ENCODE results near the gene NPIPB8. TPM values are rescaled to one million over a fixed set of nuclear protein-coding genes. Genes with fewer than 3 reads are reported as not detected.
"Not testable (repeated sequence)": the region's sequence is repeated elsewhere in the genome, so short reads cannot be mapped to it uniquely, and the experiment has no call there.

NPIPB8 gene
- total and polyA plus RNA-seq, 7 donors: 0.12 to 1.8 (median 0.41) TPM; not detected in 3

DNA sequence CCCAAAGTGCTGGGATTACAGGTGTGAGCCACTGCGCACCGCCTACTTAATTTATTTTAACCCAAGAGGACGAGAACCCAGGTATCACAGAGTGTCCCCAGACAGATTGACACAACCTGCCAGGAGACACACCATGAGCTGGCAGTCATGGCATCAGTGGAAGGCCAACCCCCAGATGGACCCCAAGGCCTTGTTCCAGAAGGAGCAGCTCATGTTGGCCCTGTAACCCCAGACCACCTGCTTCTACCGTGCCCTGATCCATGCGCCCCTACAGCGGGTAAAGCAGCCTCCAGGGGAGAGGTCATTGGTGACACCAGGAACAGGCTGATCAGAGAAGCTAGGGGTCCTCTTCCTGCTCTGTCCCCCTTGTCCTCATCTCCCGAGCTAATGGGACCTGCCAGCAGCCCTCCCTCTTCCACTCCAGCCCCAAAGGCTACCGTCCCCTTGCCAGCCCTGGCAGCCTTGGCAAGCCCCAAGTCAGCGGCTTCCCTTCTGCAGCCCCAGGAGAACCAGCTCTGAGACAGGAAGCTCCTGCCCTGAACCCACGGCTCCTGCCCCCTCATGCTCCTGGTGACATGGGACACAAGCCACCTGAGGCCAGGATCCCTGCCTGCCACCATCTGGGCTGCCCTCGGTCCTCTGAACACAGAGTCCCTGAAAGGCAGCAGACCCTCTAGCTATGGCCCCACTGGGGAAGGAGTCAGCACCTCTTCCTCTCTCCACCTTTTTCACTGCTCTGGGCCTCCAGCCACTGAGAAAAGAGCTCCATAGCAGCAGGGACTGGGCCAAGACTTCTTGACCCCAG is 34.3 kb upstream of the NPIPB8 start:
- no peak for TF ChIP-seq POLR2AphosphoS5 (IDR thresholded peaks at IDR 0.05)
- TF ChIP-seq, protein P1, sequence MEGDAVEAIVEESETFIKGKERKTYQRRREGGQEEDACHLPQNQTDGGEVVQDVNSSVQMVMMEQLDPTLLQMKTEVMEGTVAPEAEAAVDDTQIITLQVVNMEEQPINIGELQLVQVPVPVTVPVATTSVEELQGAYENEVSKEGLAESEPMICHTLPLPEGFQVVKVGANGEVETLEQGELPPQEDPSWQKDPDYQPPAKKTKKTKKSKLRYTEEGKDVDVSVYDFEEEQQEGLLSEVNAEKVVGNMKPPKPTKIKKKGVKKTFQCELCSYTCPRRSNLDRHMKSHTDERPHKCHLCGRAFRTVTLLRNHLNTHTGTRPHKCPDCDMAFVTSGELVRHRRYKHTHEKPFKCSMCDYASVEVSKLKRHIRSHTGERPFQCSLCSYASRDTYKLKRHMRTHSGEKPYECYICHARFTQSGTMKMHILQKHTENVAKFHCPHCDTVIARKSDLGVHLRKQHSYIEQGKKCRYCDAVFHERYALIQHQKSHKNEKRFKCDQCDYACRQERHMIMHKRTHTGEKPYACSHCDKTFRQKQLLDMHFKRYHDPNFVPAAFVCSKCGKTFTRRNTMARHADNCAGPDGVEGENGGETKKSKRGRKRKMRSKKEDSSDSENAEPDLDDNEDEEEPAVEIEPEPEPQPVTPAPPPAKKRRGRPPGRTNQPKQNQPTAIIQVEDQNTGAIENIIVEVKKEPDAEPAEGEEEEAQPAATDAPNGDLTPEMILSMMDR (IDR thresholded peaks at IDR 0.05): no peak
- no peak for TF ChIP-seq POLR2A (IDR thresholded peaks at IDR 0.05)
- TF ChIP-seq EP300 (IDR thresholded peaks at IDR 0.05): no peak
- H3K4me3 ChIP-seq: no peak overlapping the region
- no peaks in the 10 kb centered on the region for H3K27me3 ChIP-seq
- H3K36me3 ChIP-seq: no peaks in the 10 kb centered on the region
- H3K27ac ChIP-seq: no peak overlapping the region
- no peaks in the 10 kb centered on the region for H3K4me1 ChIP-seq
- H3K9me3 ChIP-seq: no peaks in the 10 kb centered on the region
- DNase-seq: peak; percentile 67
- 84 to 87% methylated on average over 11 of the region's 11 CpGs for WGBS, 2 donors
- intact Hi-C loops (cut with DNase I): no loop called here

DNA sequence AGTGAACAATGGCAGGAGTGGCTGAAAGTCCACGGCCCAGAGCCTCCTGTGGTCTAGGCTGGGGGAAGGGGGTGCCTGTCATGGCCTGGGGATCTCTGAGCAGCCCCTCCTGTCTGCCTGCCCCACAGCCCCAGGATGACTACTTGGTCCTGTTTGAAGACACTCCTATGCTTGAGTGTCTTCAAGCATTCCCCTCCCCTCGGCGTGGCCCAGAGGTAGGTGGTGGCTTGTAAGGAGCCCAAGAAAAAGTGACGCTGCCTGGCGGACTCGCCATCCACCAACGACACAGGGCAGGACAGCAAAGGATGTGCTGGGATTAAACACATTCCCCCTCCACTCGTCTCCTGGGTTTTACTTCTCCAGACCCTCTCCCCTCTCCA is 33.7 kb upstream of the NPIPB8 start:
- TF ChIP-seq POLR2A (IDR thresholded peaks at IDR 0.05) (no peak), EP300 (IDR thresholded peaks at IDR 0.05) (no peak), POLR2AphosphoS5 (IDR thresholded peaks at IDR 0.05) (no peak)
- TF ChIP-seq, protein P1 (IDR thresholded peaks at IDR 0.05): no peak
- Histone ChIP-seq H3K4me1 (no peaks in the 10 kb centered on the region), H3K9me3 (no peaks in the 10 kb centered on the region), H3K4me3 (no peak overlapping the region), H3K27me3 (no peaks in the 10 kb centered on the region), H3K36me3 (no peaks in the 10 kb centered on the region), H3K27ac (no peak overlapping the region)
- peak; percentile 66 for DNase-seq
- intact Hi-C loops (cut with DNase I): no loop called here
- WGBS, 2 donors: 77 to 83% methylated on average over 8 of the region's 8 CpGs

DNA sequence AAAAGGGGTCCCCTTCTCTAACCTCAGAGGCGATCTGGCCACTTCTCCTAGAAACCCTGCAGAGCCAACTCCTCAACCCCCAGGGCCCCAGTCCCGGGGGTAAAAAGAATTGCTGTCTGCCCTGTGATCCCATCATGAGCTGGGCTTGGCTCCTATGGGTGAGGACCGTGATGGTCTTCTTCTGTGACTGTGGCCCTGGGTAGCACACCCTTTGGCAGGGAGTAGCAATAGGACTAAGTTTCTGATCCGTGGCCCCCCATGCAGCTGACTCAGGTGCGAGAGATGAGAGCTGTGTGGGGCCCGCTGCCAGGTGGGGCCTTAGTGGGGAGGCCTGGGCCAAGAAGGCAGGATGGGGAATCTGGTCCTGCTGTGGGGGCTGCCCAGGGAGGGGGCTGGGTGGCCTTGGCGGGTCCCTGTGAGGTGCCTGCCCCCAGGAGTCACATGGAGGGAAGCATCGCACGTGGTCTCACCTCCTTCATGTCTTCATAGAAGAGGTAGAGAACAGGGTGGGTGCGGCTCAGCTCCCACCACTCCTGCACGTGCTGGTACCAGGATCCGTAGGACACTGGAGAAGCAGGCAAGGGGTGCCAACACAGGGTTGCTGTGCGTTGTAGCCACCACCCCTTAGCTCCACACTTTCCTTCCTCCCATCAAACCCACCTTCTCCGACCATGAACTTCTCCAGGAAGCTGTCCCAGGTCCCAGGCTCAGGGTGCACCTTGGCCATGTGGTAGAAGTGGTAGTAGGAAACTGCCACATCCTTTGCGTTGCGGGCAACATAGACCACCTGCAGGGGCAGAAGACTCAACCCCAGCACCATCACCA is 31.4 kb upstream of the NPIPB8 start:
- H3K4me3 ChIP-seq: no peak overlapping the region
- intact Hi-C loops (cut with DNase I): no loop called here
- H3K27ac ChIP-seq: no peak overlapping the region
- DNase-seq: peak; percentile 65
- WGBS, 2 donors: 89 to 94% methylated on average over 16 of the region's 16 CpGs
- H3K4me1 ChIP-seq: peaks cover 0 to 9% (median 0%) of the 10 kb centered on the region in 4 donors
- H3K27me3 ChIP-seq: no peaks in the 10 kb centered on the region
- TF ChIP-seq POLR2AphosphoS5 (IDR thresholded peaks at IDR 0.05): no peak
- TF ChIP-seq POLR2A (IDR thresholded peaks at IDR 0.05): no peak
- TF ChIP-seq, protein P1 (IDR thresholded peaks at IDR 0.05): no peak
- no peak for TF ChIP-seq EP300 (IDR thresholded peaks at IDR 0.05)
- H3K9me3 ChIP-seq: no peaks in the 10 kb centered on the region
- H3K36me3 ChIP-seq: no peaks in the 10 kb centered on the region

DNA sequence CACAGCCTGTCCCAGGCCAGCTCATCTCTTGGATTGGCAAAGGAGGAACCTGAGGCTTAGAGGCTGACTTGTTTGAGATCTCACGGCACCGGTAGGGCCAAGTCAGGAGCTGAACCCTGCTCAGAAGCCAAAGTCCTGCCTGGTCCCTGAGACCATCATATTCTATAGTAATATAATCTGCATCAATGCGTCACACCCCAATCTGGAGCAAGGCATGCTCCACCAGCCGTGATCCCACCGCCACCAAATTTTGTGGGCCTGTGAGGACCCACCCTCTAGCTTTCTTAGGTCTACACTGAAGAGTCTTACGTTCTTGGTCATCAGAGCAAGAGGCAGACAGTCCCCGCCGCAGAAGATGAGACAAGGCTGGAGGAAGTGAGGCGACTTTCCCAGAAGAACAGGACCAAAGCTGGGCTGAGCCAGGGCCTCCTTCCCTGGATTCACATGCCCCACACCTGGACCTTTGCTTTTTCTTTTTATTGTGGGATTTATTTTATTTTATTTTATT is 30.7 kb upstream of the NPIPB8 start:
- Histone ChIP-seq H3K4me3 (no peak overlapping the region), H3K4me1 (peaks cover 0 to 9% (median 0%) of the 10 kb centered on the region in 4 donors), H3K27ac (no peak overlapping the region), H3K9me3 (no peaks in the 10 kb centered on the region), H3K36me3 (no peaks in the 10 kb centered on the region), H3K27me3 (no peaks in the 10 kb centered on the region)
- TF ChIP-seq EP300 (IDR thresholded peaks at IDR 0.05) (no peak), POLR2A (IDR thresholded peaks at IDR 0.05) (no peak), POLR2AphosphoS5 (IDR thresholded peaks at IDR 0.05) (no peak)
- TF ChIP-seq, protein P1 (IDR thresholded peaks at IDR 0.05): no peak
- 95 to 96% methylated on average over 9 of the region's 9 CpGs for WGBS, 2 donors
- peak; percentile 59 for DNase-seq
- intact Hi-C loops (cut with DNase I): no loop called here

DNA sequence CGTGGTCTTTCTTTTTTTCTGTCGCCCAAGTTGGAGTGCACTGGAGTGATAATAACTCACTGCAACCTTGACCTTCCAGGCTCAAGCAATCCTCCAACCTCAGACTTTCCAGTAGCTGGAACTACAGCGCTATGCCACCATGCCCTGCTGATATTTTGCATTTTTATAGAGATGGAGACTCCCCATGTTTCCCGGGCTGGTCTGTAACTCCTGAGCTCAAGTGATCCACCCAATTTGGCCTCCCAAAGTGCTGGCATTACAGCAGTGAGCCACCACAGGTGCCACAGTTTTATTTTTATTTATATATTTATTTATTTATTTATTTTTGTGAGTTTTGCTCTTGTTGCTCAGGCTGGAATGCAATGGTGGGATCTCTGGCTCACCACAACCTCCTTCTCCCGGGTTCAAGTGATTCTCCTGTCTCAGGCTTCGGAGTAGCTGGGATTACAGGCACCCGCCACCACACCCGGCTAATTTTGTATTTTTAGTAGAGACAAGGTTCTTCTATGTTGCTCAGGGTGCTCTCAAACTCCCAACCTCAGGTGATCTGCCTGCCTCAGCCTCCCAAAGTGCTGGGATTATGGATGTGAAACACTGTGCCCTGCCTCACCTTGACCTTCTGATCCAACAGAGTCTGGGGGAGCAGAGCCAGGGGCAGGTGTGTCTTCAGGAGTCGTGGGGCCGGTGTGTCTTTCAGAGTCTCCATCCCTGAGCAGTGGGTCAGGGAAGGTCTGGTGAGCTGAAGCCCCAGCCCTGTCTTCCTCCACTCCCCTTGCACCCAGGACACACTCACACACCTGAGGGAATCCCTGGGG is 30.0 kb upstream of the NPIPB8 start:
- not testable (repeated sequence) for H3K4me3 ChIP-seq, H3K36me3 ChIP-seq
- DNase-seq: peak; percentile 54

DNA sequence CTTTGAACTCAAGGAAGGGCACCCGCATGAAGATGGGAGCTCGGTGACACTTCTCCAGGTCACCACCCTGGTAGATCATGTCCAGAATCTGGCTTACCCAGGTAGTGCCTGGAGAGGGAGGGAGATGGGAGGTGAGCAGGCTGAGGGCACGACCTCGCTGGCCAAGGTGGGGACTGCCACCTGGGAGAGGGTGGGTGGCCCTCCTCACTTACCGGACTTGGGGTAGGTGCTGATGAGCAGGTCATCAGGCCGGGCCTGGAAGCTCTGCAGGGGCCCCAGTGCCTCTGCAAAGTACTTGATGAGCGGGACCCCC is 29.4 kb upstream of the NPIPB8 start:
- peak; percentile 60 for DNase-seq
- intact Hi-C loops (cut with DNase I); H3K27me3 ChIP-seq: not testable (repeated sequence)

More for the DNA sequence above, 30.0 kb upstream of the NPIPB8 start:
- H3K27ac ChIP-seq; H3K27me3 ChIP-seq; H3K4me1 ChIP-seq; intact Hi-C loops (cut with DNase I); H3K9me3 ChIP-seq: not testable (repeated sequence)
- WGBS, 2 donors: 91 to 92% methylated on average over 10 of the region's 10 CpGs

More for the DNA sequence above, 29.4 kb upstream of the NPIPB8 start:
- not testable (repeated sequence) for H3K9me3 ChIP-seq, H3K27ac ChIP-seq, H3K4me1 ChIP-seq, H3K36me3 ChIP-seq, H3K4me3 ChIP-seq
- WGBS, 2 donors: 94 to 96% methylated on average over 6 of the region's 7 CpGs
